Spleen (tissue), 7 donors: Measurements from ENCODE around the gene CYP4F11.

ENCODE experiments used
- CTCF ChIP-seq, 11 experiments: fragments of 200-600 bp in 7 of 11; fragments of 450-650 bp in 4 of 11; sonication (generic) in 4 of 11; IDR thresholded peaks in 8 of 11; conservative IDR thresholded peaks in 3 of 11; 1 replicate in 7 of 11; 2 replicates in 4 of 11; pipeline versions ENCODE4 v1.4.0 to v1.8.0; 2016 to 2021; ENCODE audit warnings: antibody characterized with exemption in 11 of 11, inconsistent platforms in 4 of 11, mild to moderate bottlenecking in 1 of 11
- POLR2A ChIP-seq, 3 donors: fragments of 450-650 bp; IDR thresholded peaks; one replicate each; pipeline ENCODE4 v1.5.1; 2017; ENCODE audit warnings: antibody characterized with exemption in 3 of 3, mild to moderate bottlenecking in 1 of 3
- POLR2AphosphoS5 ChIP-seq, 3 donors: sonication (generic); formaldehyde crosslinking; IDR thresholded peaks; one replicate each; pipeline ENCODE4 v1.5.1; 2017; ENCODE audit warnings: antibody characterized with exemption in 3 of 3
- donor health status: DM: no; HTN: no; CAD: no; lungs with moderate emphysema.
- donor health status: DM: no; HTN: no; CAD: no.
- donor health status: DM: no; HTN: no; CAD: no.

- TF ChIP-seq CTCF (IDR thresholded peaks at IDR 0.05 in 8 of 11, conservative IDR thresholded peaks at IDR 0.05 in 3 of 11) (no peak), POLR2A (IDR thresholded peaks at IDR 0.05) (no peak), POLR2AphosphoS5 (IDR thresholded peaks at IDR 0.05) (no peak)
Observed at GRCh38 chr19:15922021-15922420, 12.3 kb downstream of the CYP4F11 start.
